HepG2 (cell line): ENCODE results near the gene ATP2B3. TPM values are rescaled to one million over a fixed set of nuclear protein-coding genes. Genes with fewer than 3 reads are reported as not detected.

ENCODE experiments used
- ATAC-seq: fragments of 200-7000 bp; cut with Tn5 transposase; 3 replicates; pipeline ENCODE4 v1.9.1; 2020; ENCODE audit warnings: mild to moderate bottlenecking, moderate library complexity
- BruUV-seq: library from RNA; stranded (reverse); fragments of 400-500 nt; replicated peaks from 2 replicates; lab custom pipeline; 2021; lab: Mats Ljungman, UMichigan
- CTCF ChIA-PET: fragments of 300-600 bp; formaldehyde crosslinking; extraction: SDS; loops from one replicate; lab custom pipeline; 2021; ENCODE audit warnings: low total read pairs, inconsistent platforms, low intra/inter-chr PET ratio; lab: Yijun Ruan, JAX
- POLR2A ChIA-PET: fragments of 350-600 bp; sonication (Branson Sonifier 250); formaldehyde crosslinking; loops from one replicate; lab custom pipeline; 2020; ENCODE audit warnings: antibody characterized with exemption, inconsistent platforms; lab: Yijun Ruan, JAX
- DNase-seq: peaks from one replicate; pipeline ENCODE4 v3.0.0-alpha.2; 2015; ENCODE audit warnings: low spot score
- FAIRE-seq: peaks from 3 replicates; lab custom pipeline; 2011; peaks lifted over from hg19 to GRCh38; lab: Jason Lieb, UNC
- H2AFZ ChIP-seq: one replicate; pipeline ENCODE4 v1.6.1; 2011; ENCODE audit warnings: low read length, inconsistent platforms
- H3K27ac ChIP-seq: fragments of 300-600 bp; 3 replicates; pipeline ENCODE4 v1.8.0; 2011; ENCODE audit warnings: mixed run types, mild to moderate bottlenecking, mixed read lengths, low read length, inconsistent platforms; ENCODE audit not compliant: insufficient read depth; ENCODE audit errors: extremely low read length
- H3K27me3 ChIP-seq, 2 experiments: fragments of 200-600 bp in 1 of 2; 2 replicates in 1 of 2; 3 replicates in 1 of 2; pipeline versions ENCODE4 v1.6.0 to v1.8.0; 2011; ENCODE audit warnings: low read length in 2 of 2, mild to moderate bottlenecking in 2 of 2, moderate library complexity in 2 of 2, inconsistent platforms in 1 of 2; ENCODE audit not compliant: insufficient read depth in 2 of 2, control insufficient read depth in 1 of 2
- H3K36me3 ChIP-seq, 2 experiments: fragments of 200-600 bp in 1 of 2; replicated peaks in 1 of 2; 2 replicates in 1 of 2; 3 replicates in 1 of 2; pipeline versions ENCODE4 v1.5.1 to v1.8.0; 2011; ENCODE audit warnings: low read length in 2 of 2, inconsistent platforms in 1 of 2; ENCODE audit not compliant: insufficient read depth in 2 of 2, control insufficient read depth in 1 of 2
- H3K4me1 ChIP-seq: 2 replicates; pipeline ENCODE4 v1.5.1; 2012; ENCODE audit warnings: low read length, inconsistent platforms; ENCODE audit not compliant: insufficient read depth
- H3K4me2 ChIP-seq: 2 replicates; pipeline ENCODE4 v1.6.0; 2011; ENCODE audit warnings: low read depth, low read length, inconsistent platforms
- H3K4me3 ChIP-seq, 3 experiments: fragments of 200-600 bp in 1 of 3; sonication (generic), shearing (Covaris generic) in 1 of 3; replicated peaks in 1 of 3; 2 replicates each; pipeline ENCODE4 v1.5.1; 2011 to 2016; ENCODE audit warnings: low read length in 3 of 3, inconsistent platforms in 2 of 3, low read depth in 2 of 3, mild to moderate bottlenecking in 2 of 3, control low read depth in 1 of 3, mixed read lengths in 1 of 3; ENCODE audit not compliant: insufficient read depth in 1 of 3
- H3K79me2 ChIP-seq: one replicate; pipeline ENCODE4 v1.6.1; 2011; ENCODE audit warnings: low read length, inconsistent platforms; ENCODE audit not compliant: insufficient read depth
- H3K9ac ChIP-seq: 2 replicates; pipeline ENCODE4 v1.6.0; 2011; ENCODE audit warnings: mild to moderate bottlenecking, low read depth, low read length, inconsistent platforms; ENCODE audit not compliant: insufficient read depth
- H3K9me3 ChIP-seq: 2 replicates; pipeline ENCODE4 v1.5.1; 2012; ENCODE audit warnings: mild to moderate bottlenecking, low read length
- H4K20me1 ChIP-seq: 2 replicates; pipeline ENCODE4 v1.6.0; 2011; ENCODE audit warnings: inconsistent platforms, mild to moderate bottlenecking, low read length, moderate library complexity; ENCODE audit not compliant: insufficient read depth
- IKZF4 ChIP-seq: sonication (generic); formaldehyde crosslinking; IDR thresholded peaks from 2 replicates; pipeline ENCODE4 v1.5.1; 2020; ENCODE audit warnings: borderline replicate concordance, mild to moderate bottlenecking, low read depth, missing genetic modification reagents; ENCODE audit errors: not compliant biosample characterization
- KDM1A ChIP-seq: IDR thresholded peaks from 2 replicates; pipeline ENCODE4 v1.6.1; 2016; ENCODE audit warnings: missing compliant biosample characterization
- MAF1 ChIP-seq: sonication (generic); formaldehyde crosslinking; IDR thresholded peaks from 2 replicates; pipeline ENCODE4 v1.5.0; 2020; ENCODE audit warnings: missing genetic modification reagents, borderline replicate concordance
- MTA1 ChIP-seq: sonication (generic); formaldehyde crosslinking; IDR thresholded peaks from 2 replicates; pipeline ENCODE4 v1.4.0; 2020; ENCODE audit warnings: missing genetic modification reagents, mild to moderate bottlenecking, borderline replicate concordance
- PLSCR1 ChIP-seq: sonication (generic); formaldehyde crosslinking; IDR thresholded peaks from 2 replicates; pipeline ENCODE4 v1.5.0; 2020; ENCODE audit warnings: missing genetic modification reagents, mild to moderate bottlenecking, borderline replicate concordance
- TMF1 ChIP-seq: sonication (generic); formaldehyde crosslinking; IDR thresholded peaks from 2 replicates; pipeline ENCODE4 v1.8.1; 2022; ENCODE audit warnings: low read depth, missing genetic modification reagents
- ZNF337 ChIP-seq: sonication (generic); formaldehyde crosslinking; IDR thresholded peaks from 2 replicates; pipeline ENCODE4 v1.5.1; 2020; ENCODE audit warnings: missing genetic modification reagents, low read depth, mild to moderate bottlenecking, borderline replicate concordance
- ZNF484 ChIP-seq: sonication (generic); formaldehyde crosslinking; IDR thresholded peaks from 2 replicates; pipeline ENCODE4 v1.5.1; 2020; ENCODE audit warnings: mild to moderate bottlenecking, low read depth, missing genetic modification reagents, borderline replicate concordance
- ZNF557 ChIP-seq: sonication (generic); formaldehyde crosslinking; IDR thresholded peaks from 2 replicates; pipeline ENCODE4 v1.4.0; 2020; ENCODE audit warnings: missing genetic modification reagents
- ZNF569 ChIP-seq: sonication (generic); formaldehyde crosslinking; IDR thresholded peaks from 2 replicates; pipeline ENCODE4 v1.5.0; 2020; ENCODE audit warnings: mild to moderate bottlenecking, missing genetic modification reagents, moderate library complexity, borderline replicate concordance
- ZNF691 ChIP-seq: sonication (generic); formaldehyde crosslinking; IDR thresholded peaks from 2 replicates; pipeline ENCODE4 v1.4.0; 2020; ENCODE audit warnings: missing genetic modification reagents, low read depth, mild to moderate bottlenecking, borderline replicate concordance
- ZNF766 ChIP-seq: sonication (generic); formaldehyde crosslinking; IDR thresholded peaks from 2 replicates; pipeline ENCODE4 v1.5.0; 2020; ENCODE audit warnings: missing genetic modification reagents, borderline replicate concordance
- ZSCAN30 ChIP-seq: sonication (generic); formaldehyde crosslinking; IDR thresholded peaks from 2 replicates; pipeline ENCODE4 v1.5.0; 2020; ENCODE audit warnings: mild to moderate bottlenecking, missing genetic modification reagents
- ZZZ3 ChIP-seq: sonication (generic); formaldehyde crosslinking; IDR thresholded peaks from 2 replicates; pipeline ENCODE4 v1.4.0; 2020; ENCODE audit warnings: missing genetic modification reagents, mild to moderate bottlenecking, borderline replicate concordance
- WGBS: methylation state at CpG from one replicate; pipeline ENCODE4 v1.1.6; 2017; ENCODE audit warnings: low lambda C conversion rate; 5-methylcytosine and 5-hydroxymethylcytosine counted together
- in situ Hi-C: cut with HindIII; loops from 2 replicates; pipeline ENCODE4 v1.10.0; 2017; ENCODE audit warnings: low pct_unique_long_range_greater_than_20kb; ENCODE audit not compliant: extremely low pct_ligation_motif_present
- intact Hi-C: fragments of 100-400 bp; cut with micrococcal nuclease; formaldehyde crosslinking; loops from one replicate; pipeline ENCODE4 v1.10.0; 2022; ENCODE audit not compliant: unreplicated experiment
- polyA plus RNA-seq, 8 experiments: library from polyadenylated mRNA; depleted of rRNA in 3 of 8; stranded (reverse) in 7 of 8; unstranded in 1 of 8; fragments of >200 nt; fragmentation: Illumina TruSeq in 4 of 8; extraction: Trizol in 4 of 8; gene quantifications; 2 replicates each; pipeline versions ENCODE4 v1.2.1 to v1.2.3, GENCODE V29; 2011 to 2016; ENCODE audit warnings: low read depth in 4 of 8, missing spikeins in 1 of 8, mixed read lengths in 1 of 8; ENCODE audit not compliant: insufficient read depth in 1 of 8
- total RNA-seq, 5 experiments: library from RNA; depleted of rRNA; stranded (reverse); fragments of >200 nt; fragmentation: Illumina TruSeq; extraction: Trizol; gene quantifications; 2 replicates each; pipeline ENCODE4 v1.2.3, GENCODE V29; 2016; ENCODE audit warnings: low read depth in 1 of 5
- TF ChIP-seq, protein P1 (sequence below): IDR thresholded peaks from 2 replicates; pipeline ENCODE4 v1.6.1; 2012; ENCODE audit warnings: low read length, improper control_type of control experiment
- TF ChIP-seq, protein P2 (sequence below): sonication (generic); formaldehyde crosslinking; IDR thresholded peaks from 2 replicates; pipeline ENCODE4 v1.4.0; 2020; ENCODE audit warnings: mild to moderate bottlenecking, missing genetic modification reagents

The ATP2B3 gene
- total and polyA plus RNA-seq, 2 of the 13 experiments (the other 11 are each of a cell fraction or from before 2014, with no cell fraction given), result not detected

DNA sequence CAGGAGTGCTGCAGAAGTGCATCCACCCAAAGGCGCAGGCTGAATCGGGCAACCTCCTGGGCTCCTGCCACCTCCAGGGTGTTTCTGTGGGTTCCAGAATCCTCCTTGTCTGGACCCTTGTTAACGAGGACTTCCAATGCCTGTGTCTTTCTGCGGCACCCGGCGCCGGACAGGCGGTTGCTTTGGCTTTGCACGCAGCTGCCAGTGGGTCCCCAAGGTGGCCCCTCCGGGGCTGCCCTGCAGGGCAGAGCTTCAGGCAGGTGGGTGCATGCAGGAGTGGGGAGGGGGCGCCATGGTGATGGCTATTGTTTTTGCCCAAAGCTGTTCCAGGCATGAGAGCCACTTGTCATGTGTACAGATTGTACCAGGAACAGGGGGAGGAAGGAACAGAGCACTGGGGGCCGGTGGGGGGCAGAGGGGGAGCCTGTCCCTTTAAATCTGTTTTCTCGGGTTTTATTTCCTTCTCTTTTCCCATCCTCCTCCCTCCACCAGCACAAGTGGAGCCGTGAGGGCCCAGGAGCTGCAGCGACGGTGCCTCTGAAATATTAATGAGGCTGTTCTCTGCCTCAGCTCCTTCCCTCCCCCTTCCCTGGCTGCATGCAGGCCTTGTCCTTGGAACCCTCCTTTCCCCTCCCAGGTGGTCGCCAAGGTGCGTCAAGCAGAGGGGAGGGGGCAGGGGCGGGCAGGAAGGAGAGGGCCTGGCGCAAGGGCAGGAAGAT lies 13.1 kb downstream of the ATP2B3 start:
- Histone ChIP-seq H3K4me2 (no peak overlapping the region), H3K36me3 (no peaks in the 10 kb centered on the region), H3K27me3 (peaks cover 5 to 25% of the 10 kb centered on the region in 2 experiments; a peak in 4 of 5 replicates), H3K4me3 (no peak overlapping the region), H3K4me1 (no peaks in the 10 kb centered on the region; the same call in 1 of the 2 replicates), H4K20me1 (no peaks in the 10 kb centered on the region), H3K79me2 (no peaks in the 10 kb centered on the region), H3K27ac (no peak overlapping the region), H2AFZ (no peak overlapping the region), H3K9me3 (no peaks in the 10 kb centered on the region), H3K9ac (no peak overlapping the region)
- ATAC-seq, result no peak
- intact Hi-C loops (no loop called here), in situ Hi-C loops (no loop called here)
- no peak for FAIRE-seq
- ChIA-PET CTCF (no interaction called here), POLR2A (no interaction called here)
- BruUV-seq, result no TSS peak
- 25% methylated on average over 6 of the region's 20 CpGs for WGBS
- no peak for DNase-seq
- TF ChIP-seq ZNF484 (CRISPR knock-in tag), result no peak
- no peak for TF ChIP-seq IKZF4 (CRISPR knock-in tag)
- TF ChIP-seq KDM1A, result no peak
- no peak for TF ChIP-seq ZZZ3 (CRISPR knock-in tag)
- TF ChIP-seq ZNF337 (CRISPR knock-in tag), result no peak
- TF ChIP-seq ZNF766 (CRISPR knock-in tag), result no peak
- TF ChIP-seq ZNF557 (CRISPR knock-in tag), result no peak
- TF ChIP-seq, protein P1, sequence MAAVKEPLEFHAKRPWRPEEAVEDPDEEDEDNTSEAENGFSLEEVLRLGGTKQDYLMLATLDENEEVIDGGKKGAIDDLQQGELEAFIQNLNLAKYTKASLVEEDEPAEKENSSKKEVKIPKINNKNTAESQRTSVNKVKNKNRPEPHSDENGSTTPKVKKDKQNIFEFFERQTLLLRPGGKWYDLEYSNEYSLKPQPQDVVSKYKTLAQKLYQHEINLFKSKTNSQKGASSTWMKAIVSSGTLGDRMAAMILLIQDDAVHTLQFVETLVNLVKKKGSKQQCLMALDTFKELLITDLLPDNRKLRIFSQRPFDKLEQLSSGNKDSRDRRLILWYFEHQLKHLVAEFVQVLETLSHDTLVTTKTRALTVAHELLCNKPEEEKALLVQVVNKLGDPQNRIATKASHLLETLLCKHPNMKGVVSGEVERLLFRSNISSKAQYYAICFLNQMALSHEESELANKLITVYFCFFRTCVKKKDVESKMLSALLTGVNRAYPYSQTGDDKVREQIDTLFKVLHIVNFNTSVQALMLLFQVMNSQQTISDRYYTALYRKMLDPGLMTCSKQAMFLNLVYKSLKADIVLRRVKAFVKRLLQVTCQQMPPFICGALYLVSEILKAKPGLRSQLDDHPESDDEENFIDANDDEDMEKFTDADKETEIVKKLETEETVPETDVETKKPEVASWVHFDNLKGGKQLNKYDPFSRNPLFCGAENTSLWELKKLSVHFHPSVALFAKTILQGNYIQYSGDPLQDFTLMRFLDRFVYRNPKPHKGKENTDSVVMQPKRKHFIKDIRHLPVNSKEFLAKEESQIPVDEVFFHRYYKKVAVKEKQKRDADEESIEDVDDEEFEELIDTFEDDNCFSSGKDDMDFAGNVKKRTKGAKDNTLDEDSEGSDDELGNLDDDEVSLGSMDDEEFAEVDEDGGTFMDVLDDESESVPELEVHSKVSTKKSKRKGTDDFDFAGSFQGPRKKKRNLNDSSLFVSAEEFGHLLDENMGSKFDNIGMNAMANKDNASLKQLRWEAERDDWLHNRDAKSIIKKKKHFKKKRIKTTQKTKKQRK, result no peak
- TF ChIP-seq ZNF569 (CRISPR knock-in tag), result no peak
- no peak for TF ChIP-seq TMF1 (CRISPR knock-in tag)
- TF ChIP-seq, protein P2, sequence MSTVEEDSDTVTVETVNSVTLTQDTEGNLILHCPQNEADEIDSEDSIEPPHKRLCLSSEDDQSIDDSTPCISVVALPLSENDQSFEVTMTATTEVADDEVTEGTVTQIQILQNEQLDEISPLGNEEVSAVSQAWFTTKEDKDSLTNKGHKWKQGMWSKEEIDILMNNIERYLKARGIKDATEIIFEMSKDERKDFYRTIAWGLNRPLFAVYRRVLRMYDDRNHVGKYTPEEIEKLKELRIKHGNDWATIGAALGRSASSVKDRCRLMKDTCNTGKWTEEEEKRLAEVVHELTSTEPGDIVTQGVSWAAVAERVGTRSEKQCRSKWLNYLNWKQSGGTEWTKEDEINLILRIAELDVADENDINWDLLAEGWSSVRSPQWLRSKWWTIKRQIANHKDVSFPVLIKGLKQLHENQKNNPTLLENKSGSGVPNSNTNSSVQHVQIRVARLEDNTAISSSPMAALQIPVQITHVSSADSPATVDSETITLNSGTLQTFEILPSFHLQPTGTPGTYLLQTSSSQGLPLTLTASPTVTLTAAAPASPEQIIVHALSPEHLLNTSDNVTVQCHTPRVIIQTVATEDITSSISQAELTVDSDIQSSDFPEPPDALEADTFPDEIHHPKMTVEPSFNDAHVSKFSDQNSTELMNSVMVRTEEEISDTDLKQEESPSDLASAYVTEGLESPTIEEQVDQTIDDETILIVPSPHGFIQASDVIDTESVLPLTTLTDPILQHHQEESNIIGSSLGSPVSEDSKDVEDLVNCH, result no peak
- TF ChIP-seq MTA1 (CRISPR knock-in tag), result no peak
- TF ChIP-seq ZNF691 (CRISPR knock-in tag), result no peak
- no peak for TF ChIP-seq ZSCAN30
- TF ChIP-seq PLSCR1 (CRISPR knock-in tag), result no peak
- TF ChIP-seq MAF1 (CRISPR knock-in tag), result no peak
